HepG2 (cell line): ENCODE data around the gene DNASE2. TPM values are rescaled to one million over a fixed set of nuclear protein-coding genes. Genes with fewer than 3 reads are reported as not detected.

Source experiments
- FOXK2 ChIP-seq: fragments of 450-650 bp; IDR thresholded peaks from 2 replicates; pipeline ENCODE4 v1.6.1; 2016
- SKI ChIP-seq: fragments of 450-650 bp; IDR thresholded peaks from one replicate; pipeline ENCODE4 v1.6.1; 2018; ENCODE audit warnings: mild to moderate bottlenecking; ENCODE audit not compliant: partially characterized antibody
- ZNF510 ChIP-seq: sonication (generic); formaldehyde crosslinking; IDR thresholded peaks from 2 replicates; pipeline ENCODE4 v1.4.0; 2020; ENCODE audit warnings: low read depth, mild to moderate bottlenecking, missing genetic modification reagents
- ZNF766 ChIP-seq: sonication (generic); formaldehyde crosslinking; IDR thresholded peaks from 2 replicates; pipeline ENCODE4 v1.5.0; 2020; ENCODE audit warnings: missing genetic modification reagents, borderline replicate concordance
- ZNF777 ChIP-seq: sonication (generic); formaldehyde crosslinking; IDR thresholded peaks from 2 replicates; pipeline ENCODE4 v1.4.0; 2020; ENCODE audit warnings: missing genetic modification reagents
- polyA plus RNA-seq, 8 experiments: library from polyadenylated mRNA; depleted of rRNA in 3 of 8; stranded (reverse) in 7 of 8; unstranded in 1 of 8; fragments of >200 nt; fragmentation: Illumina TruSeq in 4 of 8; extraction: Trizol in 4 of 8; gene quantifications; 2 replicates each; pipeline versions ENCODE4 v1.2.1 to v1.2.3, GENCODE V29; 2011 to 2016; ENCODE audit warnings: low read depth in 4 of 8, missing spikeins in 1 of 8, mixed read lengths in 1 of 8; ENCODE audit not compliant: insufficient read depth in 1 of 8
- total RNA-seq, 5 experiments: library from RNA; depleted of rRNA; stranded (reverse); fragments of >200 nt; fragmentation: Illumina TruSeq; extraction: Trizol; gene quantifications; 2 replicates each; pipeline ENCODE4 v1.2.3, GENCODE V29; 2016; ENCODE audit warnings: low read depth in 1 of 5
- TF ChIP-seq, protein P1 (sequence below): IDR thresholded peaks from 2 replicates; pipeline ENCODE4 v1.4.0; 2020; ENCODE audit warnings: mild to moderate bottlenecking, missing genetic modification reagents
- TF ChIP-seq, protein P2 (sequence below): sonication (generic); formaldehyde crosslinking; IDR thresholded peaks from 2 replicates; pipeline ENCODE4 v1.4.0; 2020; ENCODE audit warnings: missing genetic modification reagents
- TF ChIP-seq, protein P3 (sequence below): IDR thresholded peaks from 2 replicates; pipeline ENCODE4 v1.6.1; 2016; ENCODE audit warnings: missing compliant biosample characterization, missing genetic modification reagents, borderline replicate concordance
- TF ChIP-seq, protein P4 (sequence below): sonication (generic); formaldehyde crosslinking; IDR thresholded peaks from 2 replicates; pipeline ENCODE4 v1.8.1; 2023; ENCODE audit warnings: mild to moderate bottlenecking, missing genetic modification reagents
- TF ChIP-seq, protein P5 (sequence below): sonication (generic); formaldehyde crosslinking; IDR thresholded peaks from 2 replicates; pipeline ENCODE4 v1.4.0; 2020; ENCODE audit warnings: missing genetic modification reagents, borderline replicate concordance
- TF ChIP-seq, protein P6 (sequence below): sonication (generic); formaldehyde crosslinking; IDR thresholded peaks from 2 replicates; pipeline ENCODE4 v1.8.1; 2023; ENCODE audit warnings: mild to moderate bottlenecking, moderate library complexity, missing genetic modification reagents

DNASE2 gene
- total and polyA plus RNA-seq, 2 of the 13 experiments (the other 11 are each of a cell fraction or from before 2014, with no cell fraction given), result 7.5 to 16.2 TPM

DNA sequence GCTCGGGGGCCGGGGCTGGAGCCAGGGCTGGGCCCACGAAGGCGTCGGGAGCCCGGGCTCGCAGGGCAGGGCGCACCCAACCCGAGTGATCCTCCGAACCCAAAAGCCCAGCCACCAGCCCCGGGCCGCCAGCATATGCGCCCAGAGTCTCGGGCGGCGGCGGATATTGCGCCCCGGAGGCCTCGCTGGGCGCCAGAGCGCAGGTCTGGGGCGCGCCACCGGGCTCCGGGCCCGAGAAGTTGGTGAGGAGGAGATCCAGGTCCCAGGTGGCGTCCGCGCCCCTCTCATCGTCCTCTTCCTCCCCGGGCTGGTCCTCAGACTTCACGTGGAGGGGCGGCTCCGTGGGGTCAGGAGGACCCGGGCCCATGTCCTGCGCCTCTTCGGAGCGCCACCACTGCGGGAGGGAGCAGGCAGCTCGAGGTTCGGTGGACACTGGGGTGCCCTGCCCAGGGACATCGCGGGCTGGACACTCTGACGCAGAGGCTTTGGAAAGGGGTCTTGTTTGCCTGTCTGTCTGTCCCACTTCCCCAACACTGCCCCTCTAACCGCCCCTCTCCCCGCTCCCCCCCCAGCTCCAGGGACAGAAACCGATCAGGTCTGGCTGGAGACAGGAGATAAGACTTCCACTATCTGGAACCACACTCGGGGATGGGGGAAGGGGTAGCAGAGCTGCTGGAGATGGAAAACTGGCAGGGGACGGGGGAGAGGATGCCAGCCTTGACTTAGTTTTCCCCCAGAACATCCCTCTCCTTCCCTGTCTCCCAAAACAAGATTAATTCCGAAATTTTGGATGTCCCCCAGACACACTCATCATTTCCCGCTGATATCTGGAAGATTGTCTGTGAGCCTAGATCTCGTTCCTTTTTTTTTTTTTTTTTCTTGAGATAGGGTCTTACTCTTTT, 4.8 kb upstream of the DNASE2 start (continued):
- TF ChIP-seq, protein P1, sequence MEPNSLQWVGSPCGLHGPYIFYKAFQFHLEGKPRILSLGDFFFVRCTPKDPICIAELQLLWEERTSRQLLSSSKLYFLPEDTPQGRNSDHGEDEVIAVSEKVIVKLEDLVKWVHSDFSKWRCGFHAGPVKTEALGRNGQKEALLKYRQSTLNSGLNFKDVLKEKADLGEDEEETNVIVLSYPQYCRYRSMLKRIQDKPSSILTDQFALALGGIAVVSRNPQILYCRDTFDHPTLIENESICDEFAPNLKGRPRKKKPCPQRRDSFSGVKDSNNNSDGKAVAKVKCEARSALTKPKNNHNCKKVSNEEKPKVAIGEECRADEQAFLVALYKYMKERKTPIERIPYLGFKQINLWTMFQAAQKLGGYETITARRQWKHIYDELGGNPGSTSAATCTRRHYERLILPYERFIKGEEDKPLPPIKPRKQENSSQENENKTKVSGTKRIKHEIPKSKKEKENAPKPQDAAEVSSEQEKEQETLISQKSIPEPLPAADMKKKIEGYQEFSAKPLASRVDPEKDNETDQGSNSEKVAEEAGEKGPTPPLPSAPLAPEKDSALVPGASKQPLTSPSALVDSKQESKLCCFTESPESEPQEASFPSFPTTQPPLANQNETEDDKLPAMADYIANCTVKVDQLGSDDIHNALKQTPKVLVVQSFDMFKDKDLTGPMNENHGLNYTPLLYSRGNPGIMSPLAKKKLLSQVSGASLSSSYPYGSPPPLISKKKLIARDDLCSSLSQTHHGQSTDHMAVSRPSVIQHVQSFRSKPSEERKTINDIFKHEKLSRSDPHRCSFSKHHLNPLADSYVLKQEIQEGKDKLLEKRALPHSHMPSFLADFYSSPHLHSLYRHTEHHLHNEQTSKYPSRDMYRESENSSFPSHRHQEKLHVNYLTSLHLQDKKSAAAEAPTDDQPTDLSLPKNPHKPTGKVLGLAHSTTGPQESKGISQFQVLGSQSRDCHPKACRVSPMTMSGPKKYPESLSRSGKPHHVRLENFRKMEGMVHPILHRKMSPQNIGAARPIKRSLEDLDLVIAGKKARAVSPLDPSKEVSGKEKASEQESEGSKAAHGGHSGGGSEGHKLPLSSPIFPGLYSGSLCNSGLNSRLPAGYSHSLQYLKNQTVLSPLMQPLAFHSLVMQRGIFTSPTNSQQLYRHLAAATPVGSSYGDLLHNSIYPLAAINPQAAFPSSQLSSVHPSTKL (CRISPR knock-in tag), result 0 out of 2 replicates have a peak, but pooled peaks have one; percentile 0
- TF ChIP-seq, protein P2, sequence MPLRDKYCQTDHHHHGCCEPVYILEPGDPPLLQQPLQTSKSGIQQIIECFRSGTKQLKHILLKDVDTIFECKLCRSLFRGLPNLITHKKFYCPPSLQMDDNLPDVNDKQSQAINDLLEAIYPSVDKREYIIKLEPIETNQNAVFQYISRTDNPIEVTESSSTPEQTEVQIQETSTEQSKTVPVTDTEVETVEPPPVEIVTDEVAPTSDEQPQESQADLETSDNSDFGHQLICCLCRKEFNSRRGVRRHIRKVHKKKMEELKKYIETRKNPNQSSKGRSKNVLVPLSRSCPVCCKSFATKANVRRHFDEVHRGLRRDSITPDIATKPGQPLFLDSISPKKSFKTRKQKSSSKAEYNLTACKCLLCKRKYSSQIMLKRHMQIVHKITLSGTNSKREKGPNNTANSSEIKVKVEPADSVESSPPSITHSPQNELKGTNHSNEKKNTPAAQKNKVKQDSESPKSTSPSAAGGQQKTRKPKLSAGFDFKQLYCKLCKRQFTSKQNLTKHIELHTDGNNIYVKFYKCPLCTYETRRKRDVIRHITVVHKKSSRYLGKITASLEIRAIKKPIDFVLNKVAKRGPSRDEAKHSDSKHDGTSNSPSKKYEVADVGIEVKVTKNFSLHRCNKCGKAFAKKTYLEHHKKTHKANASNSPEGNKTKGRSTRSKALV (CRISPR knock-in tag), result peak; percentile 84
- no peak for TF ChIP-seq ZNF510 (CRISPR knock-in tag)
- TF ChIP-seq, protein P3, sequence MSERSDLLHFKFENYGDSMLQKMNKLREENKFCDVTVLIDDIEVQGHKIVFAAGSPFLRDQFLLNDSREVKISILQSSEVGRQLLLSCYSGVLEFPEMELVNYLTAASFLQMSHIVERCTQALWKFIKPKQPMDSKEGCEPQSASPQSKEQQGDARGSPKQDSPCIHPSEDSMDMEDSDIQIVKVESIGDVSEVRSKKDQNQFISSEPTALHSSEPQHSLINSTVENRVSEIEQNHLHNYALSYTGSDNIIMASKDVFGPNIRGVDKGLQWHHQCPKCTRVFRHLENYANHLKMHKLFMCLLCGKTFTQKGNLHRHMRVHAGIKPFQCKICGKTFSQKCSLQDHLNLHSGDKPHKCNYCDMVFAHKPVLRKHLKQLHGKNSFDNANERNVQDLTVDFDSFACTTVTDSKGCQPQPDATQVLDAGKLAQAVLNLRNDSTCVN (CRISPR knock-in tag), result no peak
- TF ChIP-seq, protein P4, sequence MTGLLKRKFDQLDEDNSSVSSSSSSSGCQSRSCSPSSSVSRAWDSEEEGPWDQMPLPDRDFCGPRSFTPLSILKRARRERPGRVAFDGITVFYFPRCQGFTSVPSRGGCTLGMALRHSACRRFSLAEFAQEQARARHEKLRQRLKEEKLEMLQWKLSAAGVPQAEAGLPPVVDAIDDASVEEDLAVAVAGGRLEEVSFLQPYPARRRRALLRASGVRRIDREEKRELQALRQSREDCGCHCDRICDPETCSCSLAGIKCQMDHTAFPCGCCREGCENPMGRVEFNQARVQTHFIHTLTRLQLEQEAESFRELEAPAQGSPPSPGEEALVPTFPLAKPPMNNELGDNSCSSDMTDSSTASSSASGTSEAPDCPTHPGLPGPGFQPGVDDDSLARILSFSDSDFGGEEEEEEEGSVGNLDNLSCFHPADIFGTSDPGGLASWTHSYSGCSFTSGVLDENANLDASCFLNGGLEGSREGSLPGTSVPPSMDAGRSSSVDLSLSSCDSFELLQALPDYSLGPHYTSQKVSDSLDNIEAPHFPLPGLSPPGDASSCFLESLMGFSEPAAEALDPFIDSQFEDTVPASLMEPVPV (CRISPR knock-in tag), result 0 out of 2 replicates have a peak, but pooled peaks have one; percentile 28
- TF ChIP-seq ZNF777, result peak; percentile 15; the same call in 1 of the 2 replicates
- no peak for TF ChIP-seq SKI
- TF ChIP-seq, protein P5, sequence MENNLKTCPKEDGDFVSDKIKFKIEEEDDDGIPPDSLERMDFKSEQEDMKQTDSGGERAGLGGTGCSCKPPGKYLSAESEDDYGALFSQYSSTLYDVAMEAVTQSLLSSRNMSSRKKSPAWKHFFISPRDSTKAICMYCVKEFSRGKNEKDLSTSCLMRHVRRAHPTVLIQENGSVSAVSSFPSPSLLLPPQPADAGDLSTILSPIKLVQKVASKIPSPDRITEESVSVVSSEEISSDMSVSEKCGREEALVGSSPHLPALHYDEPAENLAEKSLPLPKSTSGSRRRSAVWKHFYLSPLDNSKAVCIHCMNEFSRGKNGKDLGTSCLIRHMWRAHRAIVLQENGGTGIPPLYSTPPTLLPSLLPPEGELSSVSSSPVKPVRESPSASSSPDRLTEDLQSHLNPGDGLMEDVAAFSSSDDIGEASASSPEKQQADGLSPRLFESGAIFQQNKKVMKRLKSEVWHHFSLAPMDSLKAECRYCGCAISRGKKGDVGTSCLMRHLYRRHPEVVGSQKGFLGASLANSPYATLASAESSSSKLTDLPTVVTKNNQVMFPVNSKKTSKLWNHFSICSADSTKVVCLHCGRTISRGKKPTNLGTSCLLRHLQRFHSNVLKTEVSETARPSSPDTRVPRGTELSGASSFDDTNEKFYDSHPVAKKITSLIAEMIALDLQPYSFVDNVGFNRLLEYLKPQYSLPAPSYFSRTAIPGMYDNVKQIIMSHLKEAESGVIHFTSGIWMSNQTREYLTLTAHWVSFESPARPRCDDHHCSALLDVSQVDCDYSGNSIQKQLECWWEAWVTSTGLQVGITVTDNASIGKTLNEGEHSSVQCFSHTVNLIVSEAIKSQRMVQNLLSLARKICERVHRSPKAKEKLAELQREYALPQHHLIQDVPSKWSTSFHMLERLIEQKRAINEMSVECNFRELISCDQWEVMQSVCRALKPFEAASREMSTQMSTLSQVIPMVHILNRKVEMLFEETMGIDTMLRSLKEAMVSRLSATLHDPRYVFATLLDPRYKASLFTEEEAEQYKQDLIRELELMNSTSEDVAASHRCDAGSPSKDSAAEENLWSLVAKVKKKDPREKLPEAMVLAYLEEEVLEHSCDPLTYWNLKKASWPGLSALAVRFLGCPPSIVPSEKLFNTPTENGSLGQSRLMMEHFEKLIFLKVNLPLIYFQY (CRISPR knock-in tag), result no peak
- TF ChIP-seq ZNF766 (CRISPR knock-in tag), result no peak
- TF ChIP-seq FOXK2, result no peak
- TF ChIP-seq, protein P6, sequence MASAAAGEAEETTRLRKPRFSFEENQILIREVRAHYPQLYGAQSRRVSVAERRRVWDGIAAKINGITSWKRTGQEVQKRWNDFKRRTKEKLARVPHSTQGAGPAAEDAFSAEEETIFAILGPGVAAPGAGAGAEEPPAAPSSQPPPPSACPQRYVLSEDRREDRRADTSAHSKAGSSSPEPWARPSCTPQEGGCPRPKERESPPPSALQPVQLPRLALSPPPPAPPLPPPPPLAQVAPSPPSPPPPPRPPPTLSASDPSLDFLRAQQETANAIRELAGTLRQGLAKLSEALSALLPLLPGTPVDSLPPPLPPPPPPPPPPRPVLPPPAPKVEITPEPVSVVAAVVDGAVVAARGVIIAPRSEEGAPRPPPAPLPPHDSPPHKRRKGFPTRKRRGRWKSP (CRISPR knock-in tag), result peak; percentile 66; the same call in 1 of the 2 replicates
